ENCODE results near the gene ABCC4. TPM values are rescaled to one million over a fixed set of nuclear protein-coding genes. Genes with fewer than 3 reads are reported as not detected.

ABCC4 gene
- total and polyA plus RNA-seq, 2 donors (not counting 1 experiment from before 2014, with no cell fraction given) = 1.8 to 7.1 TPM

DNA sequence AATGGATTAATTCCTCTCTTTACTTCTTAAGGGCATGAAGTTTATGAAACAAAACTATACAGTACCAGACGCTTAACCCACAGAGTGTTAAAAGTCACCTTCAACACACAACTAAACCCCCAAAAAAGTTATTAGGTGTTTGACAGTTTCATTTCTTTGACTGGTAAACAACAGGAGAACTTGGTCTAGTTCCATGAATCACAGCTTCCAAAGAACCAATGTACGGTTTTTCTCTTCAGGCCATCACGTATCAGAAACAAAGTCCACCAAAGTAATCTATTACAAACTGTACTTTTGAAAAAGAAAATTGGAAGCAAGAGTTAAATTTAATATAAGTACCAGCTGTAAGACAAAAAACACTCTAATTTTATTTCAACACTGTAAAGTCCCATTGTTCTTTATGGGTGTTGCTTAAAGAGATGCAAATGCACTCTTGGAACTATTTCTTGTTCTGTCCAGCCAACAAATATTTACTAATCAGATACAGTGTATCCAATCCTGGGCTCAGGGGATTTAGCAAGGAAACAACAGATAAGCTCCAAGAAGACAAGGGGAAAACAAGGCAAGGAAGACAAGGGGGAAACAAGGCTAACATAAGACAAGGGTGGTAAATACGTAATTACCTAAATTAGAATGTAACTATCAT lies 149.2 kb downstream of the ABCC4 start:
- no peak overlapping the region for H3K4me2 ChIP-seq (replicated peaks; ENCODE audit: low read depth, low read length, poor library complexity, severe bottlenecking)
- Mint-ChIP-seq H3K4me1 (no peaks in the 10 kb centered on the region), H3K27ac (no peak overlapping the region), H3K4me3 (no peak overlapping the region), H3K27me3 (no peaks in the 10 kb centered on the region), H3K9me3 (ENCODE audit: insufficient read depth) (no peaks in the 10 kb centered on the region)
- ATAC-seq (ENCODE audit: low read depth) (no peak), DNase-seq (no peak)
- H3K9ac ChIP-seq (ENCODE audit: low read length) = no peak overlapping the region
- H3K36me3 ChIP-seq (replicated peaks in 1 of 2; ENCODE audit: control extremely low read depth in 1 of 2, control insufficient read depth in 1 of 2, extremely low read depth in 1 of 2, insufficient read depth in 2 of 2, low read length in 1 of 2) = no peaks in the 10 kb centered on the region
- no peaks in the 10 kb centered on the region for H3K4me1 ChIP-seq (ENCODE audit: control insufficient read depth in 2 of 2, insufficient read depth in 2 of 2, low read length in 2 of 2)
- TF ChIP-seq, protein P1, sequence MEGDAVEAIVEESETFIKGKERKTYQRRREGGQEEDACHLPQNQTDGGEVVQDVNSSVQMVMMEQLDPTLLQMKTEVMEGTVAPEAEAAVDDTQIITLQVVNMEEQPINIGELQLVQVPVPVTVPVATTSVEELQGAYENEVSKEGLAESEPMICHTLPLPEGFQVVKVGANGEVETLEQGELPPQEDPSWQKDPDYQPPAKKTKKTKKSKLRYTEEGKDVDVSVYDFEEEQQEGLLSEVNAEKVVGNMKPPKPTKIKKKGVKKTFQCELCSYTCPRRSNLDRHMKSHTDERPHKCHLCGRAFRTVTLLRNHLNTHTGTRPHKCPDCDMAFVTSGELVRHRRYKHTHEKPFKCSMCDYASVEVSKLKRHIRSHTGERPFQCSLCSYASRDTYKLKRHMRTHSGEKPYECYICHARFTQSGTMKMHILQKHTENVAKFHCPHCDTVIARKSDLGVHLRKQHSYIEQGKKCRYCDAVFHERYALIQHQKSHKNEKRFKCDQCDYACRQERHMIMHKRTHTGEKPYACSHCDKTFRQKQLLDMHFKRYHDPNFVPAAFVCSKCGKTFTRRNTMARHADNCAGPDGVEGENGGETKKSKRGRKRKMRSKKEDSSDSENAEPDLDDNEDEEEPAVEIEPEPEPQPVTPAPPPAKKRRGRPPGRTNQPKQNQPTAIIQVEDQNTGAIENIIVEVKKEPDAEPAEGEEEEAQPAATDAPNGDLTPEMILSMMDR (IDR thresholded peaks at IDR 0.05) = no peak
- TF ChIP-seq EZH2 (IDR thresholded peaks at IDR 0.05; ENCODE audit: borderline replicate concordance, insufficient read depth, low read depth, low read length, poor library complexity, severe bottlenecking) = no peak
- CTCF ChIA-PET = no interaction called here
- H3K27ac ChIP-seq (ENCODE audit: low read length in 2 of 2) = no peak overlapping the region
- no peak overlapping the region for H2AFZ ChIP-seq (ENCODE audit: insufficient read depth, low read depth, low read length, poor library complexity, severe bottlenecking)
- no CpG with 5 or more reads among the region's 4 CpGs for WGBS (ENCODE audit: insufficient coverage)
- H3K4me3 ChIP-seq (ENCODE audit: control extremely low read depth in 1 of 5, extremely low read depth in 1 of 5, insufficient read depth in 1 of 5, low read depth in 2 of 5, low read length in 4 of 5) = no peak overlapping the region
- H4K20me1 ChIP-seq (ENCODE audit: control insufficient read depth, insufficient read depth, low read length, poor library complexity, severe bottlenecking) = no peaks in the 10 kb centered on the region
- H3K9me3 ChIP-seq (ENCODE audit: control extremely low read depth in 1 of 3, control insufficient read depth in 2 of 3, insufficient read depth in 1 of 3, low read length in 2 of 3) = no peaks in the 10 kb centered on the region
- H3K79me2 ChIP-seq (ENCODE audit: control insufficient read depth, insufficient read depth, low read length) = no peaks in the 10 kb centered on the region
- POLR2A ChIA-PET = no interaction called here
- H3K27me3 ChIP-seq (replicated peaks in 1 of 4; ENCODE audit: control extremely low read depth in 1 of 4, control insufficient read depth in 3 of 4, insufficient read depth in 4 of 4, low read length in 3 of 4) = no peaks in the 10 kb centered on the region
- intact Hi-C loops (cut with micrococcal nuclease) = no loop called here

DNA sequence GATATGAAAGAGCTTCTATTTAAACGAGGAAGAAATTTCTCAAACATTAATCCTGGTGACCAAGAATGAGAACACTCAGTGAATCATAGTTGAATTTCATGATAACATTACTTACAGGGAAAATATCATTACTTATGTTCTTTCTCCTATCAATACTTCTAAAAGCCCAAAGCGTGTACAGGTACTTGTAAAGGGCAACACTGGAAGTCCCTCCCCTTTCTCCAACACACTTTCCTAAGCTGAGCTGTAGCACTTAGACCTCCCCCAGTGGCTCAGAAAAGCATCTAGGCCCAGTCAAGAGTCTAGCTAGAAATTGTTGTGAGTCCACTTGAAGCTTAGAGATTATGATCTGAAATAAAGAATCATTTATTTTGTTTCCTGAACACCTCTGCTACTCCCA lies 150.7 kb downstream of the ABCC4 start:
- Histone ChIP-seq H3K9me3 (ENCODE audit: control extremely low read depth in 1 of 3, control insufficient read depth in 2 of 3, insufficient read depth in 1 of 3, low read length in 2 of 3) (peaks cover 0 to 4% (median under 1%) of the 10 kb centered on the region in 3 donors), H3K9ac (ENCODE audit: low read length) (no peak overlapping the region), H3K27ac (ENCODE audit: low read length in 2 of 2) (no peak overlapping the region), H3K4me1 (ENCODE audit: control insufficient read depth in 2 of 2, insufficient read depth in 2 of 2, low read length in 2 of 2) (no peaks in the 10 kb centered on the region), H2AFZ (ENCODE audit: insufficient read depth, low read depth, low read length, poor library complexity, severe bottlenecking) (no peak overlapping the region), H3K36me3 (replicated peaks in 1 of 2; ENCODE audit: control extremely low read depth in 1 of 2, control insufficient read depth in 1 of 2, extremely low read depth in 1 of 2, insufficient read depth in 2 of 2, low read length in 1 of 2) (no peaks in the 10 kb centered on the region), H3K27me3 (replicated peaks in 1 of 4; ENCODE audit: control extremely low read depth in 1 of 4, control insufficient read depth in 3 of 4, insufficient read depth in 4 of 4, low read length in 3 of 4) (no peaks in the 10 kb centered on the region), H3K4me3 (ENCODE audit: control extremely low read depth in 1 of 5, extremely low read depth in 1 of 5, insufficient read depth in 1 of 5, low read depth in 2 of 5, low read length in 4 of 5) (no peak overlapping the region), H3K79me2 (ENCODE audit: control insufficient read depth, insufficient read depth, low read length) (no peaks in the 10 kb centered on the region), H3K4me2 (replicated peaks; ENCODE audit: low read depth, low read length, poor library complexity, severe bottlenecking) (no peak overlapping the region), H4K20me1 (ENCODE audit: control insufficient read depth, insufficient read depth, low read length, poor library complexity, severe bottlenecking) (no peaks in the 10 kb centered on the region)
- no peak for ATAC-seq (ENCODE audit: low read depth)
- no peak for TF ChIP-seq EZH2 (IDR thresholded peaks at IDR 0.05; ENCODE audit: borderline replicate concordance, insufficient read depth, low read depth, low read length, poor library complexity, severe bottlenecking)
- TF ChIP-seq, protein P1 (IDR thresholded peaks at IDR 0.05) = no peak
- H3K4me3 Mint-ChIP-seq = no peak overlapping the region
- WGBS (ENCODE audit: insufficient coverage) = 100% methylated on average over 1 of the region's 2 CpGs
- no peaks in the 10 kb centered on the region for H3K4me1 Mint-ChIP-seq
- intact Hi-C loops (cut with micrococcal nuclease) = no loop called here
- no peaks in the 10 kb centered on the region for H3K27me3 Mint-ChIP-seq
- CTCF ChIA-PET = no interaction called here
- POLR2A ChIA-PET = no interaction called here
- H3K9me3 Mint-ChIP-seq (ENCODE audit: insufficient read depth) = peaks cover 2% of the 10 kb centered on the region
- no peak overlapping the region for H3K27ac Mint-ChIP-seq
- no peak for DNase-seq
